HG03159 (cell line): ENCODE results near the gene MRPS35.
A peak's percentile ranks its signal among the peaks of the same experiment; 100 is the strongest.

Source experiments
- ATAC-seq: cut with Tn5 transposase; IDR thresholded peaks from one replicate; pipeline ENCODE4 v1.9.1; 2021; ENCODE audit warnings: mild to moderate bottlenecking, moderate library complexity; ENCODE audit not compliant: unreplicated experiment

Gene MRPS35

GRCh38 chr12:27710592-27711316, at the start of gene MRPS35:
MRPS35 (plus strand) TSS chr12:27710832; CDS start chr12:27710844, 12 bp downstream.
- peak; percentile 95 for ATAC-seq

GRCh38 chr12:27665704-27666103, 44.9 kb upstream of the MRPS35 start:
- ATAC-seq: no peak

GRCh38 chr12:27666510-27666909, 44.1 kb upstream of the MRPS35 start:
- no peak for ATAC-seq

- no peak for ATAC-seq
Measured at GRCh38 chr12:27667540-27667939, 43.1 kb upstream of the MRPS35 start.

GRCh38 chr12:27672051-27672450, 38.6 kb upstream of the MRPS35 start:
- ATAC-seq: no peak

GRCh38 chr12:27672643-27673042, 38.0 kb upstream of the MRPS35 start:
- ATAC-seq: no peak

- no peak for ATAC-seq
Measured at GRCh38 chr12:27673101-27673718, 37.4 kb upstream of the MRPS35 start.

GRCh38 chr12:27674989-27675388, 35.6 kb upstream of the MRPS35 start:
- no peak for ATAC-seq

GRCh38 chr12:27680619-27681018, 30.0 kb upstream of the MRPS35 start:
- no peak for ATAC-seq

- no peak for ATAC-seq
Measured at GRCh38 chr12:27682534-27682933, 28.1 kb upstream of the MRPS35 start.

- ATAC-seq: no peak
Measured at GRCh38 chr12:27685274-27685673, 25.4 kb upstream of the MRPS35 start.

- ATAC-seq: no peak
Measured at GRCh38 chr12:27686147-27686546, 24.5 kb upstream of the MRPS35 start.

GRCh38 chr12:27688671-27689070, 22.0 kb upstream of the MRPS35 start:
- ATAC-seq: no peak

GRCh38 chr12:27689558-27690180, 21.0 kb upstream of the MRPS35 start:
- ATAC-seq: no peak

GRCh38 chr12:27693403-27693802, 17.2 kb upstream of the MRPS35 start:
- ATAC-seq: no peak

GRCh38 chr12:27695556-27696292, 14.9 kb upstream of the MRPS35 start:
- no peak for ATAC-seq

- ATAC-seq: no peak
Measured at GRCh38 chr12:27696293-27696652, 14.4 kb upstream of the MRPS35 start, which contains the start of gene REP15. REP15 (plus strand) TSS chr12:27696447; CDS start chr12:27696563, 116 bp downstream.

- no peak for ATAC-seq
Measured at GRCh38 chr12:27696864-27697564, 13.6 kb upstream of the MRPS35 start.

GRCh38 chr12:27703720-27704452, 6.7 kb upstream of the MRPS35 start:
- ATAC-seq: peak; percentile 84

GRCh38 chr12:27705263-27705662, 5.4 kb upstream of the MRPS35 start:
- ATAC-seq: no peak
